ENCODE measurements around the gene CLTB. TPM values are rescaled to one million over a fixed set of nuclear protein-coding genes. Genes with fewer than 3 reads are reported as not detected.

The CLTB gene
- total RNA-seq, 4 donors from 2014 or later: 183 to 233 (median 197) TPM

GRCh38 chr5:176427971-176428370, 11.6 kb upstream of the CLTB start:
- TF ChIP-seq EP300 (IDR thresholded peaks at IDR 0.05) (no peak), CTCF (IDR thresholded peaks at IDR 0.05) (no peak), POLR2A (IDR thresholded peaks at IDR 0.05) (no peak)
- no peak for DNase-seq (ENCODE audit: low spot score in 2 of 2)
- no peaks in the 10 kb centered on the region for H3K4me1 ChIP-seq
- no peak overlapping the region for H3K4me3 ChIP-seq
- no peaks in the 10 kb centered on the region for H3K27me3 ChIP-seq
- H3K36me3 ChIP-seq: no peaks in the 10 kb centered on the region
- no peaks in the 10 kb centered on the region for H3K9me3 ChIP-seq
- WGBS, 2 donors: 57 to 62% methylated on average over 4 of the region's 4 CpGs
- no peak overlapping the region for H3K27ac ChIP-seq

- Histone ChIP-seq H3K36me3 (no peaks in the 10 kb centered on the region), H3K9me3 (no peaks in the 10 kb centered on the region), H3K27me3 (no peaks in the 10 kb centered on the region), H3K4me3 (no peak overlapping the region), H3K4me1 (no peaks in the 10 kb centered on the region), H3K27ac (no peak overlapping the region)
- TF ChIP-seq CTCF (IDR thresholded peaks at IDR 0.05): no peak
- no peak for TF ChIP-seq POLR2A (IDR thresholded peaks at IDR 0.05)
- no peak for TF ChIP-seq EP300 (IDR thresholded peaks at IDR 0.05)
- no peak for DNase-seq (ENCODE audit: low spot score in 2 of 2)
- WGBS, 2 donors: 89 to 90% methylated on average over 1 of the region's 1 CpG
Observed at GRCh38 chr5:176426876-176427275, 10.5 kb upstream of the CLTB start.

- DNase-seq (ENCODE audit: low spot score in 2 of 2): no peak
- H3K9me3 ChIP-seq: no peaks in the 10 kb centered on the region
- TF ChIP-seq EP300 (IDR thresholded peaks at IDR 0.05): no peak
- no peaks in the 10 kb centered on the region for H3K27me3 ChIP-seq
- 78 to 84% methylated on average over 1 of the region's 1 CpG for WGBS, 2 donors
- H3K27ac ChIP-seq: no peak overlapping the region
- no peak overlapping the region for H3K4me3 ChIP-seq
- H3K36me3 ChIP-seq: no peaks in the 10 kb centered on the region
- H3K4me1 ChIP-seq: no peaks in the 10 kb centered on the region
Observed at GRCh38 chr5:176425791-176426190, 9.5 kb upstream of the CLTB start.

- 76 to 79% methylated on average over 1 of the region's 1 CpG for WGBS, 2 donors
- H3K9me3 ChIP-seq: no peaks in the 10 kb centered on the region
- no peaks in the 10 kb centered on the region for H3K4me1 ChIP-seq
- H3K36me3 ChIP-seq: no peaks in the 10 kb centered on the region
- no peak overlapping the region for H3K4me3 ChIP-seq
- no peak for DNase-seq (ENCODE audit: low spot score in 2 of 2)
- TF ChIP-seq CTCF (IDR thresholded peaks at IDR 0.05) (no peak), EP300 (IDR thresholded peaks at IDR 0.05) (no peak), POLR2A (IDR thresholded peaks at IDR 0.05) (no peak)
- no peaks in the 10 kb centered on the region for H3K27me3 ChIP-seq
- H3K27ac ChIP-seq: no peak overlapping the region
Observed at GRCh38 chr5:176425138-176425537, 8.8 kb upstream of the CLTB start.

- Histone ChIP-seq H3K36me3 (no peaks in the 10 kb centered on the region), H3K4me3 (no peak overlapping the region), H3K9me3 (no peaks in the 10 kb centered on the region), H3K4me1 (no peaks in the 10 kb centered on the region), H3K27ac (no peak overlapping the region), H3K27me3 (no peaks in the 10 kb centered on the region)
- DNase-seq (ENCODE audit: low spot score in 2 of 2): no peak
- WGBS, 2 donors: 65 to 79% methylated on average over 3 of the region's 3 CpGs
- TF ChIP-seq POLR2A (IDR thresholded peaks at IDR 0.05) (no peak), CTCF (IDR thresholded peaks at IDR 0.05) (no peak), EP300 (IDR thresholded peaks at IDR 0.05) (no peak)
Observed at GRCh38 chr5:176424181-176424580, 7.8 kb upstream of the CLTB start.

- DNase-seq (ENCODE audit: low spot score in 2 of 2): no peak
- Histone ChIP-seq H3K4me1 (peaks cover 0 to 8% (median 3%) of the 10 kb centered on the region in 4 donors), H3K27me3 (no peaks in the 10 kb centered on the region), H3K9me3 (no peaks in the 10 kb centered on the region), H3K36me3 (no peaks in the 10 kb centered on the region), H3K4me3 (no peak overlapping the region), H3K27ac (no peak overlapping the region)
- WGBS, 2 donors: 69 to 84% methylated on average over 2 of the region's 2 CpGs
- TF ChIP-seq EP300 (IDR thresholded peaks at IDR 0.05): no peak
- TF ChIP-seq CTCF (IDR thresholded peaks at IDR 0.05): no peak
- no peak for TF ChIP-seq POLR2A (IDR thresholded peaks at IDR 0.05)
Observed at GRCh38 chr5:176420972-176421544, 4.7 kb upstream of the CLTB start.

Measured in tibial nerve (tissue), 4 donors.